PC-9 (cell line): ENCODE results near the gene BCL2L12.

Experiments used
- EZH2 ChIP-seq: fragments of 200-600 bp; sonication (generic); IDR thresholded peaks from 2 replicates; pipeline ENCODE4 v1.8.0; 2017; ENCODE audit warnings: antibody characterized with exemption, low read depth
- TF ChIP-seq, protein P1 (sequence below): fragments of 200-600 bp; sonication (generic); conservative IDR thresholded peaks from 2 replicates; pipeline ENCODE4 v1.6.1; 2017; ENCODE audit warnings: mixed run types, antibody characterized with exemption, mild to moderate bottlenecking, moderate library complexity

DNA sequence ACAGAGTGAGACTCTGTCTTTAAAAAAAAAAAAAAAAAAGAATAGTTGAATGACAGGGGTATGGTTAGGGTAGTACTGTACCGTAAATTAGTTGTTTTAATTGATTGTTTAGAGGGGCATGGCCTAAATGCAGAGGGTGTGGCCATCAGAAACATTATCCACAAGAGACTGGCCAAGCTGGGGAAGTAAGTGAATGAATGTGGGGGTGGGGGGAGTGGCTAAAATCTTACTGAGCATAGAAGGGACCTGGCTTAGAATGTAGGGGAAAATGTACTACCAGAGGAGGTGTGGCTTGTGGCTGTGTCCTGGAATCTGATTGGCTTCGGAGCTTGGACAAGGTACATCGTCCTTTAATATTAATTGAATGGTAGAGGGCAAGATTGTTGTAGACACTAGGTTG lies 3.8 kb downstream of the BCL2L12 start:
- TF ChIP-seq, protein P1, sequence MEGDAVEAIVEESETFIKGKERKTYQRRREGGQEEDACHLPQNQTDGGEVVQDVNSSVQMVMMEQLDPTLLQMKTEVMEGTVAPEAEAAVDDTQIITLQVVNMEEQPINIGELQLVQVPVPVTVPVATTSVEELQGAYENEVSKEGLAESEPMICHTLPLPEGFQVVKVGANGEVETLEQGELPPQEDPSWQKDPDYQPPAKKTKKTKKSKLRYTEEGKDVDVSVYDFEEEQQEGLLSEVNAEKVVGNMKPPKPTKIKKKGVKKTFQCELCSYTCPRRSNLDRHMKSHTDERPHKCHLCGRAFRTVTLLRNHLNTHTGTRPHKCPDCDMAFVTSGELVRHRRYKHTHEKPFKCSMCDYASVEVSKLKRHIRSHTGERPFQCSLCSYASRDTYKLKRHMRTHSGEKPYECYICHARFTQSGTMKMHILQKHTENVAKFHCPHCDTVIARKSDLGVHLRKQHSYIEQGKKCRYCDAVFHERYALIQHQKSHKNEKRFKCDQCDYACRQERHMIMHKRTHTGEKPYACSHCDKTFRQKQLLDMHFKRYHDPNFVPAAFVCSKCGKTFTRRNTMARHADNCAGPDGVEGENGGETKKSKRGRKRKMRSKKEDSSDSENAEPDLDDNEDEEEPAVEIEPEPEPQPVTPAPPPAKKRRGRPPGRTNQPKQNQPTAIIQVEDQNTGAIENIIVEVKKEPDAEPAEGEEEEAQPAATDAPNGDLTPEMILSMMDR: no peak
- no peak for TF ChIP-seq EZH2
